ENCODE measurements around the gene TRPM7. TPM values are rescaled to one million over a fixed set of nuclear protein-coding genes. Genes with fewer than 3 reads are reported as not detected.

Gene TRPM7
- total and polyA plus RNA-seq, 7 experiments from 2014 or later, result 14.3 to 62.3 (median 36.5) TPM

GRCh38 chr15:50513001-50513400, 173.6 kb downstream of the TRPM7 start:
- DNase-seq, result no peak
- Histone ChIP-seq H3K27ac (ENCODE audit: low read depth, low read length) (no peak overlapping the region), H3K4me1 (ENCODE audit: control insufficient read depth in 2 of 2, insufficient read depth in 2 of 2, low read length in 2 of 2) (no peaks in the 10 kb centered on the region), H3K4me3 (ENCODE audit: low read length) (no peak overlapping the region), H3K27me3 (ENCODE audit: control insufficient read depth in 2 of 2, insufficient read depth in 2 of 2, low read length in 2 of 2) (no peaks in the 10 kb centered on the region), H3K36me3 (ENCODE audit: control insufficient read depth in 2 of 3, insufficient read depth in 3 of 3, low read length in 3 of 3) (no peaks in the 10 kb centered on the region), H3K9me3 (ENCODE audit: control insufficient read depth in 2 of 3, low read length in 3 of 3) (no peaks in the 10 kb centered on the region)
- peaks cover 0 to 14% (median 4%) of the 10 kb centered on the region in 5 donors for H3K36me3 Mint-ChIP-seq
- no peaks in the 10 kb centered on the region for H3K27me3 Mint-ChIP-seq
- ChIA-PET CTCF (no interaction called here), POLR2A (no interaction called here)
- intact Hi-C loops (cut with micrococcal nuclease), result no loop called here
- H3K4me1 Mint-ChIP-seq, result no peaks in the 10 kb centered on the region
- H3K9me3 Mint-ChIP-seq, result peaks cover 0 to 20% (median 4%) of the 10 kb centered on the region in 11 donors
- ATAC-seq, result no peak
- no peak overlapping the region for H3K27ac Mint-ChIP-seq
- H3K4me3 Mint-ChIP-seq, result no peak overlapping the region

Other genes starting within 250 kb of the TRPM7 start
- under 1 TPM in 2 of 5 experiments, not detected in 3; 0.63 to 0.77 TPM for gene USP50, start 140.1 kb downstream of the TRPM7 start, total RNA-seq
- gene USP50, start 140.1 kb downstream of the TRPM7 start, polyA plus RNA-seq, result not detected
- 100 to 1,000 TPM in 1 of 5 experiments, 10 to 100 TPM in 4; 42.1 to 100 (median 58.1) TPM for gene SPPL2A, start 78.9 kb upstream of the TRPM7 start, total RNA-seq
- 10 to 100 TPM; 40.6 to 43.7 TPM for gene SPPL2A, start 78.9 kb upstream of the TRPM7 start, polyA plus RNA-seq
- 10 to 100 TPM in 4 of 5 experiments, 1 to 10 TPM in 1; 9.9 to 13.8 (median 12.5) TPM for gene AP4E1, start 221.9 kb upstream of the TRPM7 start, total RNA-seq
- 1 to 10 TPM; 3.0 to 5.4 TPM for gene AP4E1, start 221.9 kb upstream of the TRPM7 start, polyA plus RNA-seq